SK-N-SH treated with all-trans-retinoic acid at 6 μM for 48 hours (cell line): ENCODE measurements around the gene CCBE1.
A peak's percentile ranks its signal among the peaks of the same experiment; 100 is the strongest.

ENCODE experiments used
- ATAC-seq: fragments of 200-7000 bp; cut with Tn5 transposase; 3 replicates; pipeline ENCODE4 v1.9.1; 2020; ENCODE audit warnings: mild to moderate bottlenecking, moderate library complexity
- ARNTL ChIP-seq: fragments of 450-650 bp; formaldehyde crosslinking; IDR thresholded peaks from 2 replicates; pipeline ENCODE4 v1.5.0; 2020; ENCODE audit warnings: low read depth, mild to moderate bottlenecking, moderate library complexity, borderline replicate concordance
- BACH2 ChIP-seq: fragments of 250-450 bp; sonication (Bioruptor Pico); IDR thresholded peaks from 2 replicates; pipeline ENCODE4 v1.9.0; 2021; ENCODE audit warnings: mild to moderate bottlenecking, borderline replicate concordance
- CSDC2 ChIP-seq: fragments of 250-450 bp; sonication (Bioruptor Pico); IDR thresholded peaks from 2 replicates; pipeline ENCODE4 v1.5.0; 2020; ENCODE audit warnings: mild to moderate bottlenecking, moderate library complexity
- ESRRG ChIP-seq: fragments of 250-450 bp; sonication (Bioruptor Pico); IDR thresholded peaks from 2 replicates; pipeline ENCODE4 v1.6.1; 2021; ENCODE audit warnings: mild to moderate bottlenecking
- GLIS3 ChIP-seq: fragments of 250-450 bp; sonication (Bioruptor Pico); IDR thresholded peaks from 2 replicates; pipeline ENCODE4 v1.5.0; 2020; ENCODE audit warnings: mild to moderate bottlenecking, moderate library complexity
- ISL1 ChIP-seq: fragments of 250-450 bp; sonication (Bioruptor Pico); IDR thresholded peaks from 2 replicates; pipeline ENCODE4 v2.1.2; 2022; ENCODE audit warnings: mild to moderate bottlenecking, moderate library complexity
- OSR1 ChIP-seq: fragments of 250-450 bp; sonication (Bioruptor Pico); IDR thresholded peaks from 2 replicates; pipeline ENCODE4 v1.8.0; 2022; ENCODE audit warnings: moderate library complexity, mild to moderate bottlenecking, inconsistent platforms
- RARB ChIP-seq: fragments of 250-450 bp; sonication (Bioruptor Pico); IDR thresholded peaks from 2 replicates; pipeline ENCODE4 v1.8.0; 2021; ENCODE audit warnings: mild to moderate bottlenecking, moderate library complexity
- SNAI2 ChIP-seq: fragments of 250-450 bp; sonication (Bioruptor Pico); IDR thresholded peaks from 2 replicates; pipeline ENCODE4 v1.5.0; 2020; ENCODE audit warnings: mild to moderate bottlenecking, moderate library complexity
- TCF4 ChIP-seq: fragments of 250-450 bp; sonication (Bioruptor Pico); IDR thresholded peaks from 2 replicates; pipeline ENCODE4 v1.8.0; 2021; ENCODE audit warnings: mild to moderate bottlenecking, moderate library complexity, borderline replicate concordance
- TOX ChIP-seq: fragments of 250-450 bp; sonication (Bioruptor Pico); IDR thresholded peaks from 2 replicates; pipeline ENCODE4 v1.8.0; 2021; ENCODE audit warnings: mild to moderate bottlenecking, moderate library complexity, borderline replicate concordance
- ZC3H10 ChIP-seq: fragments of 250-450 bp; sonication (Bioruptor Pico); IDR thresholded peaks from 2 replicates; pipeline ENCODE4 v1.5.1; 2021; ENCODE audit warnings: mild to moderate bottlenecking, moderate library complexity
- ZFP3 ChIP-seq: fragments of 250-450 bp; sonication (Bioruptor Pico); IDR thresholded peaks from 2 replicates; pipeline ENCODE4 v1.5.0; 2020; ENCODE audit warnings: mild to moderate bottlenecking, moderate library complexity
- ZFP30 ChIP-seq: fragments of 450-650 bp; formaldehyde crosslinking; IDR thresholded peaks from 2 replicates; pipeline ENCODE4 v1.5.0; 2022; ENCODE audit warnings: mild to moderate bottlenecking, moderate library complexity
- ZNF565 ChIP-seq: fragments of 450-650 bp; formaldehyde crosslinking; conservative IDR thresholded peaks from 2 replicates; pipeline ENCODE4 v1.5.0; 2020; ENCODE audit warnings: low read depth, mild to moderate bottlenecking, moderate library complexity
- ZNF70 ChIP-seq: fragments of 450-650 bp; formaldehyde crosslinking; IDR thresholded peaks from 2 replicates; pipeline ENCODE4 v1.5.0; 2020; ENCODE audit warnings: mild to moderate bottlenecking, moderate library complexity
- ZNF8 ChIP-seq: fragments of 450-650 bp; formaldehyde crosslinking; IDR thresholded peaks from 2 replicates; pipeline ENCODE4 v1.5.0; 2020; ENCODE audit warnings: mild to moderate bottlenecking, moderate library complexity
- TF ChIP-seq, protein P1 (sequence below): fragments of 250-450 bp; sonication (Bioruptor Pico); IDR thresholded peaks from 2 replicates; pipeline ENCODE4 v1.5.1; 2021; ENCODE audit warnings: mild to moderate bottlenecking, moderate library complexity
- TF ChIP-seq, protein P2 (sequence below): fragments of 250-450 bp; sonication (Bioruptor Pico); IDR thresholded peaks from 2 replicates; pipeline ENCODE4 v1.5.1; 2020; ENCODE audit warnings: low read depth, mild to moderate bottlenecking, moderate library complexity
- TF ChIP-seq, protein P3 (sequence below): fragments of 250-450 bp; sonication (Bioruptor Pico); IDR thresholded peaks from 2 replicates; pipeline ENCODE4 v1.8.0; 2020; ENCODE audit warnings: mild to moderate bottlenecking, moderate library complexity, borderline replicate concordance
- TF ChIP-seq, protein P4 (sequence below): fragments of 250-450 bp; sonication (Bioruptor Pico); IDR thresholded peaks from 2 replicates; pipeline ENCODE4 v1.8.0; 2021; ENCODE audit warnings: low read depth, mild to moderate bottlenecking, moderate library complexity, borderline replicate concordance
- TF ChIP-seq, protein P5 (sequence below): fragments of 250-450 bp; sonication (Bioruptor Pico); IDR thresholded peaks from 2 replicates; pipeline ENCODE4 v1.5.0; 2020; ENCODE audit warnings: mild to moderate bottlenecking, moderate library complexity

CCBE1 gene

DNA sequence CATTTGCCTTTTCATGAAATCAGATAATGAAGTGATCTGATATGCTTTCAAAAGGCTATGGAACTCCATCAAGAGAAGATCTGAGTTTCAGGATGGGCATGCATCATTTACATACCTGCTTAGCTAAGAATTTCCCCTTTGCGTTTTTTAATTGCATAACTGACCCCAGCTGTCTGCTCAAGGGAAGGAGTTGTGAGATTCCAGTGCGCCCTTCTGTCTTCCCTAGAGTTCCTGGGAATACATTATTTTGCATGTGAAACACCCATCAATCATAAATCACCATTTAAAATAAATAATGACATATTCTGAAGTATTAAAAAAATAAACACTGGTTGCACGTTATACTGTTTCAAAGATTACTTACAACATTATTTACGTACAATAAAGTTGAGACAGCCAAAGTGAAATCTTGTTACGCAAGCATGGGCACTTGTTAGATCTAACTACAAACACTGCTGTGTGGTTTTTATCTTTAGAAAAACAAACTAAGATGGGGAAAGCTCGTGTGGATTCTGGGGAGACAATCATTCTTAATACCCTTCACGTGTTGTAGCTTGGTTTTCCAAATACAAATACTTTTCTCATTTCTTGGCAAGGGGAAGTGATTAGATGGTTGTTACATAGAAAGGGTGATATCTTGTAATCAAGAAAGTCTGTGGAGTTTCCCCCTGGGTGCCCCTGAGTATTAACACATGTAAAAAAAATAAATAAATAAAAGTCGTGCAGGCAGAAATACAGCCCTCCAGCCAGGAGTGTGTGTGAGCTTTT is 212.5 kb downstream of the CCBE1 start:
- peak; percentile 54; the same call in 1 of the 2 replicates for TF ChIP-seq TCF4 (CRISPR knock-in tag)
- TF ChIP-seq SNAI2 (CRISPR knock-in tag), result no peak
- TF ChIP-seq, all 23 proteins: peak for 1
- no peak for ATAC-seq

DNA sequence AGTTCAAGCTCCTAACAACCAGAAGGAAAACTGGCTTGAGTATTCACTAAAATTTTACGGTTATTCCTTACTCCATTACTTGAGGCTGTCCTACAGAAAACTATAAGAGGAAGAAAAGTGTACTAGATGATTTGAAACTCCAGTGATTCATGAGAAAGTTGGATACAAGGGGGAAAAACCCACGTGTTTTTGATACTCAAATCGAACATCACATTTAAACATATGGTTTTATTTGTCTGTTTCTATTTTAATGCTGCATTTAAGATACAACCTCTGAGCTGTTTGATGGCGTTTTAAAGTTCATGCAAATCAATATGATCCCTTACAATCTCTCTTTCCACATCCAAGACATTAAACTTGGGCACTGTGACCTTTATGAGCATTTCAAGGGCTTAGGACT is 213.1 kb downstream of the CCBE1 start:
- ATAC-seq, result no peak
- TF ChIP-seq ISL1 (CRISPR knock-in tag), result no peak
- no peak for TF ChIP-seq ZFP30 (CRISPR knock-in tag)
- TF ChIP-seq ZFP3 (CRISPR knock-in tag), result no peak
- TF ChIP-seq, protein P1, sequence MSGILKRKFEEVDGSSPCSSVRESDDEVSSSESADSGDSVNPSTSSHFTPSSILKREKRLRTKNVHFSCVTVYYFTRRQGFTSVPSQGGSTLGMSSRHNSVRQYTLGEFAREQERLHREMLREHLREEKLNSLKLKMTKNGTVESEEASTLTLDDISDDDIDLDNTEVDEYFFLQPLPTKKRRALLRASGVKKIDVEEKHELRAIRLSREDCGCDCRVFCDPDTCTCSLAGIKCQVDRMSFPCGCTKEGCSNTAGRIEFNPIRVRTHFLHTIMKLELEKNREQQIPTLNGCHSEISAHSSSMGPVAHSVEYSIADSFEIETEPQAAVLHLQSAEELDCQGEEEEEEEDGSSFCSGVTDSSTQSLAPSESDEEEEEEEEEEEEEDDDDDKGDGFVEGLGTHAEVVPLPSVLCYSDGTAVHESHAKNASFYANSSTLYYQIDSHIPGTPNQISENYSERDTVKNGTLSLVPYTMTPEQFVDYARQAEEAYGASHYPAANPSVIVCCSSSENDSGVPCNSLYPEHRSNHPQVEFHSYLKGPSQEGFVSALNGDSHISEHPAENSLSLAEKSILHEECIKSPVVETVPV, result no peak
- TF ChIP-seq, protein P2, sequence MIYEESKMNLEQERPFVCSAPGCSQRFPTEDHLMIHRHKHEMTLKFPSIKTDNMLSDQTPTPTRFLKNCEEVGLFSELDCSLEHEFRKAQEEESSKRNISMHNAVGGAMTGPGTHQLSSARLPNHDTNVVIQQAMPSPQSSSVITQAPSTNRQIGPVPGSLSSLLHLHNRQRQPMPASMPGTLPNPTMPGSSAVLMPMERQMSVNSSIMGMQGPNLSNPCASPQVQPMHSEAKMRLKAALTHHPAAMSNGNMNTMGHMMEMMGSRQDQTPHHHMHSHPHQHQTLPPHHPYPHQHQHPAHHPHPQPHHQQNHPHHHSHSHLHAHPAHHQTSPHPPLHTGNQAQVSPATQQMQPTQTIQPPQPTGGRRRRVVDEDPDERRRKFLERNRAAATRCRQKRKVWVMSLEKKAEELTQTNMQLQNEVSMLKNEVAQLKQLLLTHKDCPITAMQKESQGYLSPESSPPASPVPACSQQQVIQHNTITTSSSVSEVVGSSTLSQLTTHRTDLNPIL (CRISPR knock-in tag), result no peak
- TF ChIP-seq, protein P3, sequence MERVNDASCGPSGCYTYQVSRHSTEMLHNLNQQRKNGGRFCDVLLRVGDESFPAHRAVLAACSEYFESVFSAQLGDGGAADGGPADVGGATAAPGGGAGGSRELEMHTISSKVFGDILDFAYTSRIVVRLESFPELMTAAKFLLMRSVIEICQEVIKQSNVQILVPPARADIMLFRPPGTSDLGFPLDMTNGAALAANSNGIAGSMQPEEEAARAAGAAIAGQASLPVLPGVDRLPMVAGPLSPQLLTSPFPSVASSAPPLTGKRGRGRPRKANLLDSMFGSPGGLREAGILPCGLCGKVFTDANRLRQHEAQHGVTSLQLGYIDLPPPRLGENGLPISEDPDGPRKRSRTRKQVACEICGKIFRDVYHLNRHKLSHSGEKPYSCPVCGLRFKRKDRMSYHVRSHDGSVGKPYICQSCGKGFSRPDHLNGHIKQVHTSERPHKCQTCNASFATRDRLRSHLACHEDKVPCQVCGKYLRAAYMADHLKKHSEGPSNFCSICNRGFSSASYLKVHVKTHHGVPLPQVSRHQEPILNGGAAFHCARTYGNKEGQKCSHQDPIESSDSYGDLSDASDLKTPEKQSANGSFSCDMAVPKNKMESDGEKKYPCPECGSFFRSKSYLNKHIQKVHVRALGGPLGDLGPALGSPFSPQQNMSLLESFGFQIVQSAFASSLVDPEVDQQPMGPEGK (CRISPR knock-in tag), result no peak
- no peak for TF ChIP-seq GLIS3 (CRISPR knock-in tag)
- no peak for TF ChIP-seq ESRRG
- TF ChIP-seq ARNTL (CRISPR knock-in tag), result no peak
- TF ChIP-seq RARB (CRISPR knock-in tag), result no peak
- no peak for TF ChIP-seq ZNF70
- no peak for TF ChIP-seq ZNF8 (CRISPR knock-in tag)
- TF ChIP-seq, protein P4, sequence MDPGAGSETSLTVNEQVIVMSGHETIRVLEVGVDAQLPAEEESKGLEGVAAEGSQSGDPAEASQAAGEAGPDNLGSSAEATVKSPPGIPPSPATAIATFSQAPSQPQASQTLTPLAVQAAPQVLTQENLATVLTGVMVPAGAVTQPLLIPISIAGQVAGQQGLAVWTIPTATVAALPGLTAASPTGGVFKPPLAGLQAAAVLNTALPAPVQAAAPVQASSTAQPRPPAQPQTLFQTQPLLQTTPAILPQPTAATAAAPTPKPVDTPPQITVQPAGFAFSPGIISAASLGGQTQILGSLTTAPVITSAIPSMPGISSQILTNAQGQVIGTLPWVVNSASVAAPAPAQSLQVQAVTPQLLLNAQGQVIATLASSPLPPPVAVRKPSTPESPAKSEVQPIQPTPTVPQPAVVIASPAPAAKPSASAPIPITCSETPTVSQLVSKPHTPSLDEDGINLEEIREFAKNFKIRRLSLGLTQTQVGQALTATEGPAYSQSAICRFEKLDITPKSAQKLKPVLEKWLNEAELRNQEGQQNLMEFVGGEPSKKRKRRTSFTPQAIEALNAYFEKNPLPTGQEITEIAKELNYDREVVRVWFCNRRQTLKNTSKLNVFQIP, result no peak
- TF ChIP-seq TOX (CRISPR knock-in tag), result no peak
- no peak for TF ChIP-seq CSDC2
- no peak for TF ChIP-seq ZC3H10 (CRISPR knock-in tag)
- no peak for TF ChIP-seq OSR1
- TF ChIP-seq BACH2 (CRISPR knock-in tag), result no peak

DNA sequence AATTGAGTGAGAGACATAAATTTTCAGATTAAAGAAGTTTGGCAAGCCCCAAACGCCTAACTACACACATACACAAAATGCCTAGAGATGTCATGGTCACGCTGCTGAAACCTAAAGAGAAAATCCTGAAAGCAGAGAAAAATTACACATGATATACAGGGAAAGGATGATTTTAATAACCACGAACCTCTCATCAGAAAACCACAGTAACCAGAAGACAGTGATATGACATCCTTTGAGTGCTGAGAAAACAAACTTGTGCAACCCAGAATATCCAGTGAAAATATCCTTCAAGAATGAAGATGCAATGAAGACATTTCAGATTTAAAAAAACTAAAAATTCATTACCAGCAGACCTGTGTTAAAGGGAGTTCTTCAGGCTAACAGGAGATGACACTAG is 215.8 kb downstream of the CCBE1 start:
- ATAC-seq, result no peak
- no peak for TF ChIP-seq OSR1
- TF ChIP-seq ESRRG, result no peak
- TF ChIP-seq RARB (CRISPR knock-in tag), result no peak
- no peak for TF ChIP-seq SNAI2 (CRISPR knock-in tag)
- TF ChIP-seq, protein P1, result no peak
- no peak for TF ChIP-seq ARNTL (CRISPR knock-in tag)
- no peak for TF ChIP-seq TOX (CRISPR knock-in tag)
- no peak for TF ChIP-seq GLIS3 (CRISPR knock-in tag)
- TF ChIP-seq, protein P4, result no peak
- TF ChIP-seq, protein P5, sequence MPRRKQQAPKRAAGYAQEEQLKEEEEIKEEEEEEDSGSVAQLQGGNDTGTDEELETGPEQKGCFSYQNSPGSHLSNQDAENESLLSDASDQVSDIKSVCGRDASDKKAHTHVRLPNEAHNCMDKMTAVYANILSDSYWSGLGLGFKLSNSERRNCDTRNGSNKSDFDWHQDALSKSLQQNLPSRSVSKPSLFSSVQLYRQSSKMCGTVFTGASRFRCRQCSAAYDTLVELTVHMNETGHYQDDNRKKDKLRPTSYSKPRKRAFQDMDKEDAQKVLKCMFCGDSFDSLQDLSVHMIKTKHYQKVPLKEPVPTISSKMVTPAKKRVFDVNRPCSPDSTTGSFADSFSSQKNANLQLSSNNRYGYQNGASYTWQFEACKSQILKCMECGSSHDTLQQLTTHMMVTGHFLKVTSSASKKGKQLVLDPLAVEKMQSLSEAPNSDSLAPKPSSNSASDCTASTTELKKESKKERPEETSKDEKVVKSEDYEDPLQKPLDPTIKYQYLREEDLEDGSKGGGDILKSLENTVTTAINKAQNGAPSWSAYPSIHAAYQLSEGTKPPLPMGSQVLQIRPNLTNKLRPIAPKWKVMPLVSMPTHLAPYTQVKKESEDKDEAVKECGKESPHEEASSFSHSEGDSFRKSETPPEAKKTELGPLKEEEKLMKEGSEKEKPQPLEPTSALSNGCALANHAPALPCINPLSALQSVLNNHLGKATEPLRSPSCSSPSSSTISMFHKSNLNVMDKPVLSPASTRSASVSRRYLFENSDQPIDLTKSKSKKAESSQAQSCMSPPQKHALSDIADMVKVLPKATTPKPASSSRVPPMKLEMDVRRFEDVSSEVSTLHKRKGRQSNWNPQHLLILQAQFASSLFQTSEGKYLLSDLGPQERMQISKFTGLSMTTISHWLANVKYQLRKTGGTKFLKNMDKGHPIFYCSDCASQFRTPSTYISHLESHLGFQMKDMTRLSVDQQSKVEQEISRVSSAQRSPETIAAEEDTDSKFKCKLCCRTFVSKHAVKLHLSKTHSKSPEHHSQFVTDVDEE (CRISPR knock-in tag), result no peak
- no peak for TF ChIP-seq ZNF565 (CRISPR knock-in tag)
- TF ChIP-seq, protein P2 (CRISPR knock-in tag), result no peak
- no peak for TF ChIP-seq ZFP3 (CRISPR knock-in tag)
- TF ChIP-seq TCF4 (CRISPR knock-in tag), result no peak
- no peak for TF ChIP-seq BACH2 (CRISPR knock-in tag)
